Lung microvascular endothelial cell (primary cell): ENCODE measurements around the gene OTUD6A. TPM values are rescaled to one million over a fixed set of nuclear protein-coding genes. Genes with fewer than 3 reads are reported as not detected.
A peak's percentile ranks its signal among the peaks of the same experiment; 100 is the strongest.
"Not testable (repeated sequence)": the region's sequence is repeated elsewhere in the genome, so short reads cannot be mapped to it uniquely, and the experiment has no call there.

ENCODE experiments used
- DNase-seq, 2 donors: peaks; one replicate each; pipeline versions ENCODE4 v3.0.0 to v3.0.0-alpha.2; 2010; ENCODE audit warnings: low read depth in 2 of 2
- total RNA-seq: library from RNA; depleted of rRNA; stranded (reverse); fragments of >200 nt; gene quantifications from 2 replicates; pipeline ENCODE4 v1.2.1, GENCODE V29; 2014

OTUD6A gene
- total RNA-seq, 1 donor from 2014 or later: not detected

- peak; percentile 55 to 83 for DNase-seq
Measured at GRCh38 chrX:70046978-70047377, 15.3 kb upstream of the OTUD6A start.

- no peak for DNase-seq
Measured at GRCh38 chrX:70049406-70049805, 12.9 kb upstream of the OTUD6A start.

GRCh38 chrX:70049925-70050324 is 12.3 kb upstream of the OTUD6A start, which contains the start of gene AWAT2:
Gene AWAT2 (minus strand): TSS chrX:70049938. CDS start chrX:70049932, 6 bp downstream.
- no peak for DNase-seq

GRCh38 chrX:70052895-70053615 is 9.2 kb upstream of the OTUD6A start:
- no peak for DNase-seq

GRCh38 chrX:70054391-70054790 is 7.9 kb upstream of the OTUD6A start:
- no peak for DNase-seq

GRCh38 chrX:70062961-70063550 is 799 bp downstream of the OTUD6A start:
- DNase-seq: no peak

GRCh38 chrX:70066646-70067045 is 4.4 kb downstream of the OTUD6A start:
- no peak for DNase-seq

- no peak for DNase-seq
Measured at GRCh38 chrX:70079297-70079696, 17.0 kb downstream of the OTUD6A start.

GRCh38 chrX:70079870-70080269 is 17.6 kb downstream of the OTUD6A start:
- DNase-seq: peak in 1 of 2 donors; percentile 14

- no peak for DNase-seq
Measured at GRCh38 chrX:70082723-70083122, 20.5 kb downstream of the OTUD6A start.

- no peak for DNase-seq
Measured at GRCh38 chrX:70084592-70085240, 22.5 kb downstream of the OTUD6A start.

GRCh38 chrX:70087857-70088630 is 25.8 kb downstream of the OTUD6A start:
- peak; percentile 43 to 66 for DNase-seq

- no peak for DNase-seq
Measured at GRCh38 chrX:70088751-70089150, 26.5 kb downstream of the OTUD6A start.

- peak; percentile 74 to 81 for DNase-seq
Measured at GRCh38 chrX:70089604-70090297, 27.5 kb downstream of the OTUD6A start.

- DNase-seq: no peak
Measured at GRCh38 chrX:70092247-70092646, 30.0 kb downstream of the OTUD6A start.

GRCh38 chrX:70096052-70096451 is 33.8 kb downstream of the OTUD6A start:
- DNase-seq: peak; percentile 53 to 62

GRCh38 chrX:70105229-70105628 is 43.0 kb downstream of the OTUD6A start:
- no peak for DNase-seq

GRCh38 chrX:70111436-70112026 is 49.3 kb downstream of the OTUD6A start:
- not testable (repeated sequence) for DNase-seq
